ENCODE results near the gene LPCAT2.
"Not testable (repeated sequence)": the region's sequence is repeated elsewhere in the genome, so short reads cannot be mapped to it uniquely, and the experiment has no call there.

LPCAT2 gene

GRCh38 chr16:55605754-55606336 lies 97.0 kb downstream of the LPCAT2 start:
- DNase-seq (ENCODE audit: low read depth) = no peak

- no peak for DNase-seq (ENCODE audit: low read depth)
Measured at GRCh38 chr16:55613613-55614335, 104.9 kb downstream of the LPCAT2 start.

GRCh38 chr16:55615071-55615470 lies 106.2 kb downstream of the LPCAT2 start:
- no peak for DNase-seq (ENCODE audit: low read depth)

- not testable (repeated sequence) for DNase-seq (ENCODE audit: low read depth)
Measured at GRCh38 chr16:55615670-55616069, 106.8 kb downstream of the LPCAT2 start.

GRCh38 chr16:55621771-55622170 lies 112.9 kb downstream of the LPCAT2 start:
- DNase-seq (ENCODE audit: low read depth) = no peak

- no peak for DNase-seq (ENCODE audit: low read depth)
Measured at GRCh38 chr16:55622272-55622671, 113.4 kb downstream of the LPCAT2 start.

- DNase-seq (ENCODE audit: low read depth) = no peak
Measured at GRCh38 chr16:55622930-55623561, 114.2 kb downstream of the LPCAT2 start.

GRCh38 chr16:55623640-55624039 lies 114.8 kb downstream of the LPCAT2 start:
- DNase-seq (ENCODE audit: low read depth) = no peak

- no peak for DNase-seq (ENCODE audit: low read depth)
Measured at GRCh38 chr16:55624696-55625095, 115.8 kb downstream of the LPCAT2 start.

- DNase-seq (ENCODE audit: low read depth) = no peak
Measured at GRCh38 chr16:55625843-55626242, 117.0 kb downstream of the LPCAT2 start.

GRCh38 chr16:55628306-55628968 lies 119.6 kb downstream of the LPCAT2 start:
- DNase-seq (ENCODE audit: low read depth) = no peak

- no peak for DNase-seq (ENCODE audit: low read depth)
Measured at GRCh38 chr16:55630774-55631173, 121.9 kb downstream of the LPCAT2 start.

- no peak for DNase-seq (ENCODE audit: low read depth)
Measured at GRCh38 chr16:55632259-55632658, 123.4 kb downstream of the LPCAT2 start.

- no peak for DNase-seq (ENCODE audit: low read depth)
Measured at GRCh38 chr16:55634193-55634592, 125.3 kb downstream of the LPCAT2 start.
